SU-DHL-6 (cell line): ENCODE results near the gene GABBR1.

Experiments
- H2AFZ ChIP-seq: fragments of 200-600 bp; sonication (generic); 2 replicates; pipeline ENCODE4 v1.6.1; 2014; ENCODE audit warnings: low read depth, mild to moderate bottlenecking, moderate library complexity, mixed read lengths, antibody characterized with exemption, low read length; ENCODE audit not compliant: severe bottlenecking
- H3F3A ChIP-seq: fragments of 200-600 bp; shearing (Covaris generic); 2 replicates; pipeline ENCODE4 v1.6.0; 2016; ENCODE audit warnings: antibody characterized with exemption, mild to moderate bottlenecking; ENCODE audit not compliant: insufficient read depth
- H3K27ac ChIP-seq: fragments of 200-600 bp; sonication (generic); 2 replicates; pipeline ENCODE4 v1.5.1; 2016; ENCODE audit warnings: low read depth, mild to moderate bottlenecking, low read length, moderate library complexity, mixed read lengths
- H3K27me3 ChIP-seq: fragments of 200-600 bp; sonication (generic), shearing (Covaris generic); 2 replicates; pipeline ENCODE4 v1.6.0; 2014; ENCODE audit warnings: mild to moderate bottlenecking, low read length
- H3K36me3 ChIP-seq: fragments of 200-600 bp; sonication (generic); 2 replicates; pipeline ENCODE4 v1.6.1; 2014; ENCODE audit warnings: mild to moderate bottlenecking, low read length, mixed read lengths
- H3K4me2 ChIP-seq: fragments of 300-600, 200-600 bp; shearing (Covaris generic), sonication (generic); 2 replicates; pipeline ENCODE4 v1.6.0; 2014; ENCODE audit warnings: low read length, low read depth, mild to moderate bottlenecking; ENCODE audit not compliant: poor library complexity, severe bottlenecking
- H3K4me3 ChIP-seq: fragments of 200-600 bp; sonication (generic); 2 replicates; pipeline ENCODE4 v1.5.1; 2014; ENCODE audit warnings: antibody characterized with exemption, low read length, mild to moderate bottlenecking, mixed read lengths; ENCODE audit not compliant: insufficient read depth, poor library complexity, severe bottlenecking
- H3K79me2 ChIP-seq: fragments of 200-600 bp; sonication (generic); 2 replicates; pipeline ENCODE4 v1.6.1; 2014; ENCODE audit warnings: mild to moderate bottlenecking, low read length, moderate library complexity; ENCODE audit not compliant: insufficient read depth
- H3K9ac ChIP-seq: fragments of 200-600 bp; sonication (generic); 2 replicates; pipeline ENCODE4 v1.7.0; 2014; ENCODE audit warnings: mild to moderate bottlenecking, low read length
- H3K9me2 ChIP-seq: fragments of 200-600 bp; sonication (generic); replicated peaks from 2 replicates; pipeline ENCODE4 v1.6.1; 2014; ENCODE audit warnings: low read length; ENCODE audit not compliant: insufficient read depth
- H3K9me3 ChIP-seq: fragments of 200-600 bp; sonication (generic); 2 replicates; pipeline ENCODE4 v1.6.1; 2014; ENCODE audit warnings: low read length, mixed read lengths; ENCODE audit not compliant: insufficient read depth
- H4K20me1 ChIP-seq: fragments of 200-600 bp; sonication (generic); 2 replicates; pipeline ENCODE4 v1.6.1; 2014; ENCODE audit warnings: low read depth, mild to moderate bottlenecking, antibody characterized with exemption, low read length, moderate library complexity, mixed read lengths
- EZH2phosphoT487 ChIP-seq: fragments of 200-600 bp; sonication (generic), shearing (Covaris generic); conservative IDR thresholded peaks from 2 replicates; pipeline ENCODE4 v1.6.1; 2018; ENCODE audit warnings: mild to moderate bottlenecking, antibody characterized with exemption, low read length, moderate library complexity, mixed read lengths
- TF ChIP-seq, protein P1 (sequence below): fragments of 200-600 bp; sonication (generic); IDR thresholded peaks from one replicate; pipeline ENCODE4 v1.5.1; 2017; ENCODE audit warnings: antibody characterized with exemption, mild to moderate bottlenecking, low read length, moderate library complexity; ENCODE audit not compliant: insufficient read depth, poor library complexity, severe bottlenecking

The GABBR1 gene

DNA sequence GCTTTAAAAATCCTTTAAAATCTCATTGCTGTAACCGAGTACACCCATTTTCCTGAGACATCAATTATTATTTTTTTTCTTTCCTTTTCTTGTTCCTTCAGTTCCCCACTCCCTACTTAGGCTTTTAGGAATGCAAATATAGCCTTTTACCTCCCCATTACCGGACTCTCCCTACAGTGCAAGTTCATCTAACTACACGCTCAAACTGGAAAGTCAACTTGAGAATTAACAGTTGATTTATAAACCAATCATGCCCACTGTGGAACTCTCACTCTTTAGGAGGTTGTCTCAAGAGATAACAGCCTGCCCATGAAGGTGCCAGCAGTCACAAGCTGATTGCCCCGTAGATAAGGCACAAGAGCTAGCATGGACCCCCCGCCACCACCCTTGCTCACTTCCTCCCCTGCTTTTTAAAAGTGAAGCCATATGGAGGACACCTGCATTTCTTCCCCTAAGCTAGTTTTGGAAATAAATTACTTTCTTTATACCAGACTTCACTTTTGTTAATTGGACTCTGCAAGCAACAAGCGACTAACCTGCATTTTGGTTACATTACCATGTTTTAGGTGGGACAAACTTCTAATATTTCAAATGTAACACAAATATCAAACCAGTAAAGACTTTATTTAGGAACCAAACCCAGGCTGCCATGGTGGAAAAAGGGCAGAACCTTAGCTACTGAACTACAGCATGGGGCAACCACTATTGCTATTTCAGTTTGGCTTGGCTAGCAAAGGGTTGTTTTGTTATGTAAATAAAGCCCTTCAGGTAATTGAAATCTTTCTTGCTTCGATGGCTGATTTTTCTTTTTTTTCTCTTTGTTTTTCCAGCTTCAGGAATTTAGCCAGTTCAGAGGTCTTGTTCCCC lies 108.3 kb downstream of the GABBR1 start:
- Histone ChIP-seq H3K9me2 (no peaks in the 10 kb centered on the region), H3K9me3 (peaks cover 6% of the 10 kb centered on the region; the same call in 1 of the 2 replicates), H3K36me3 (no peaks in the 10 kb centered on the region), H3K27me3 (no peaks in the 10 kb centered on the region), H3K4me3 (no peak overlapping the region), H3K9ac (no peak overlapping the region), H4K20me1 (no peaks in the 10 kb centered on the region), H3K27ac (no peak overlapping the region), H3F3A (no peaks in the 10 kb centered on the region), H2AFZ (no peak overlapping the region), H3K79me2 (no peaks in the 10 kb centered on the region), H3K4me2 (no peak overlapping the region)
- TF ChIP-seq, protein P1, sequence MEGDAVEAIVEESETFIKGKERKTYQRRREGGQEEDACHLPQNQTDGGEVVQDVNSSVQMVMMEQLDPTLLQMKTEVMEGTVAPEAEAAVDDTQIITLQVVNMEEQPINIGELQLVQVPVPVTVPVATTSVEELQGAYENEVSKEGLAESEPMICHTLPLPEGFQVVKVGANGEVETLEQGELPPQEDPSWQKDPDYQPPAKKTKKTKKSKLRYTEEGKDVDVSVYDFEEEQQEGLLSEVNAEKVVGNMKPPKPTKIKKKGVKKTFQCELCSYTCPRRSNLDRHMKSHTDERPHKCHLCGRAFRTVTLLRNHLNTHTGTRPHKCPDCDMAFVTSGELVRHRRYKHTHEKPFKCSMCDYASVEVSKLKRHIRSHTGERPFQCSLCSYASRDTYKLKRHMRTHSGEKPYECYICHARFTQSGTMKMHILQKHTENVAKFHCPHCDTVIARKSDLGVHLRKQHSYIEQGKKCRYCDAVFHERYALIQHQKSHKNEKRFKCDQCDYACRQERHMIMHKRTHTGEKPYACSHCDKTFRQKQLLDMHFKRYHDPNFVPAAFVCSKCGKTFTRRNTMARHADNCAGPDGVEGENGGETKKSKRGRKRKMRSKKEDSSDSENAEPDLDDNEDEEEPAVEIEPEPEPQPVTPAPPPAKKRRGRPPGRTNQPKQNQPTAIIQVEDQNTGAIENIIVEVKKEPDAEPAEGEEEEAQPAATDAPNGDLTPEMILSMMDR: no peak
- TF ChIP-seq EZH2phosphoT487: no peak

DNA sequence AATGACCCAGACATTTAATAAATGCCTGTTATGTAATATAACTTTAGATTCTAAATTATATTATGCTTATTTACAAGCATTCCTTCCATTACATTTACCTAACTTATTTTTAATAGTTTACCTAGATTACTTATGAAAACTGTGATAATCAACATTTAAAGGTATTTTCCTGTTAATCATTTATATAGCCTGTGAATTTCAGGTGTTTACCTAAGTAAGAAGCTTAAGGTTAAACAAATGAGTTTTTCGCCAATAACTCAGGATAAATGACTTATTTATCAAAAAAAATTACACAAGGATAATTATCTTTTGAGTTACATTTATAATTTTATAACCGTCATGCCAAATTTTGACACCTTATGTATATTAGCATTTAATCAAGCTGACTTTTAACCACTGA lies 108.9 kb downstream of the GABBR1 start:
- Histone ChIP-seq H3K27ac (no peak overlapping the region), H3K27me3 (no peaks in the 10 kb centered on the region), H3K9me2 (no peaks in the 10 kb centered on the region), H2AFZ (no peak overlapping the region), H3K36me3 (no peaks in the 10 kb centered on the region), H3F3A (no peaks in the 10 kb centered on the region), H3K79me2 (no peaks in the 10 kb centered on the region), H3K9ac (no peak overlapping the region), H3K4me3 (no peak overlapping the region), H4K20me1 (no peaks in the 10 kb centered on the region), H3K9me3 (peaks cover 6% of the 10 kb centered on the region; the same call in 1 of the 2 replicates), H3K4me2 (no peak overlapping the region)
- TF ChIP-seq, protein P1: no peak
- no peak for TF ChIP-seq EZH2phosphoT487

DNA sequence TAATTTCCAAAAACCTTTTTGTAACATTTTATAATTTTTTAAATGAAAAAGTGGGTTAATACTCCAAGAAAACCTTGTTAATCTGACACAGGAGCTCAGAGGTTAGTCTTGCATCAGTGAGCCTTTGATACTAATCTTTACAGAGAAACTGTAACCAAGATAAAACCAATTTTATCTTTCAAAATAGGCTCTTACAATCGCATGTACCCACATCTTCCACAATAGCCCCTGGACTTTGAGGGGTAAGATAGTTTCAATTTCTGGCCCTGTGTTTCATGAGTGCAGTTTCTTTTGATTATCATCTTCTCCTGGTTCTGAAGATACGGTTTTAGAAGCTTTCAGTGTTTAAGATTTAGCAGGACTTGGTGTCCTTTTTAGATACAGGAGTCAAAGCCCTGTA lies 110.8 kb downstream of the GABBR1 start:
- Histone ChIP-seq H3K36me3 (no peaks in the 10 kb centered on the region), H3K9ac (no peak overlapping the region), H3K9me2 (no peaks in the 10 kb centered on the region), H3K9me3 (peaks cover 6% of the 10 kb centered on the region; the same call in 1 of the 2 replicates), H3K79me2 (no peaks in the 10 kb centered on the region), H2AFZ (no peak overlapping the region), H3K4me2 (no peak overlapping the region), H4K20me1 (no peaks in the 10 kb centered on the region), H3K4me3 (no peak overlapping the region), H3F3A (no peaks in the 10 kb centered on the region), H3K27ac (no peak overlapping the region), H3K27me3 (no peaks in the 10 kb centered on the region)
- no peak for TF ChIP-seq EZH2phosphoT487
- TF ChIP-seq, protein P1: no peak
